Measurements from ENCODE around the gene LBHD2. TPM values are rescaled to one million over a fixed set of nuclear protein-coding genes. Genes with fewer than 3 reads are reported as not detected.
A peak's percentile ranks its signal among the peaks of the same experiment; 100 is the strongest.

The LBHD2 gene
- total RNA-seq, 2 donors from 2014 or later: not detected

DNA sequence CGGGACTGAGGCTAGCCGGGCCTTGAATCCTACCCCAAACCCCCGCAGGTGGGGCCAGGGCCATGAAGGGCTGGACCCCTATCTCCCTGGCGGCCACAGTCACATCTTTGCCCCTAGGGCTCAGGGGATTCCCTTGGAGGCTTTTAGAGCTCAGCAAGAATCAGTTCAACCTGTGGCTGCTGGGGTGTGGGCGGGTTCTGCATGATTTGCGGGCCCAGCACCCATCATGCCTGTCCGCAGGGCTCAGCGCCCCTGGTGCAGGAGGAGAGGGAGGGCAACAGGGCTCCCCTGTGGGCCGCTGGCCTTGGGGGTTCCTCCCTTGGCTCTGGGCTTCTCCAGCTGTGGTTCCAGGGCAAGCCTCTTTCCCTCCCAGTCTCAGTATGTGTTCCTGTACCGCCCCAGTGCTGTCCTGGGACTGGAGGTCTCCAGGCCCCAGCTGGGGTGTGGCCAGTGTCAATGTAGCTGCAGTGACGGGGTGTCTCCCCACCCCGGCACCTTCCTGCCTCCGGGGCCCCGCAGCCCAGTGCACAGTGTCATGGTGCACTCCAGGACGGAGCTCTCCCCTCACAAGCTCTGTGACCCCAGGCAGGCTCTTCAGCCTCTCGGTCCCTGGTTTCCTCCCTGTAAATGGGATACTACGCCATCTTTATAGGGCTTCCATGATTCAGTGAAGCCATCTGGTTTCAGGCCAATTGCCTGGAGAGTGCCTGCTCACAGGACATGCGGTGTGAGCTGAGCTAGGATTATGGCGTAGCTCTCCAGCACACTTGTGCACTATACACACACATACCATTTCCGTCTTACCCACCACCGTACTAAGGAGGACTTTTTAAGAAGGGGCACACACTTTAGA, 9.9 kb upstream of the LBHD2 start:
- 83% methylated on average over 14 to 21 of the region's 21 CpGs for WGBS, 2 experiments (ENCODE audit: insufficient coverage in 1 of 2, insufficient read length in 1 of 2)
- Histone ChIP-seq H3K4me3 (ENCODE audit: low read length) (no peak overlapping the region), H3K4me1 (ENCODE audit: control insufficient read depth, insufficient read depth, low read length) (no peaks in the 10 kb centered on the region), H3K27me3 (ENCODE audit: control insufficient read depth, insufficient read depth, low read length, poor library complexity, severe bottlenecking) (no peaks in the 10 kb centered on the region), H3K27ac (ENCODE audit: low read depth, low read length) (no peak overlapping the region), H3K9me3 (ENCODE audit: control insufficient read depth, low read length) (no peaks in the 10 kb centered on the region), H3K9ac (ENCODE audit: extremely low read depth, low read length, poor library complexity, severe bottlenecking) (no peak overlapping the region), H3K36me3 (ENCODE audit: control insufficient read depth, insufficient read depth, low read length) (no peaks in the 10 kb centered on the region)
- Mint-ChIP-seq H3K36me3 (ENCODE audit: low read depth) (no peaks in the 10 kb centered on the region), H3K4me3 (peak overlapping the region; percentile 46), H3K27me3 (ENCODE audit: insufficient read depth) (peaks cover 6% of the 10 kb centered on the region), H3K9me3 (no peaks in the 10 kb centered on the region), H3K27ac (no peak overlapping the region), H3K4me1 (no peaks in the 10 kb centered on the region)
- TF ChIP-seq, protein P1, sequence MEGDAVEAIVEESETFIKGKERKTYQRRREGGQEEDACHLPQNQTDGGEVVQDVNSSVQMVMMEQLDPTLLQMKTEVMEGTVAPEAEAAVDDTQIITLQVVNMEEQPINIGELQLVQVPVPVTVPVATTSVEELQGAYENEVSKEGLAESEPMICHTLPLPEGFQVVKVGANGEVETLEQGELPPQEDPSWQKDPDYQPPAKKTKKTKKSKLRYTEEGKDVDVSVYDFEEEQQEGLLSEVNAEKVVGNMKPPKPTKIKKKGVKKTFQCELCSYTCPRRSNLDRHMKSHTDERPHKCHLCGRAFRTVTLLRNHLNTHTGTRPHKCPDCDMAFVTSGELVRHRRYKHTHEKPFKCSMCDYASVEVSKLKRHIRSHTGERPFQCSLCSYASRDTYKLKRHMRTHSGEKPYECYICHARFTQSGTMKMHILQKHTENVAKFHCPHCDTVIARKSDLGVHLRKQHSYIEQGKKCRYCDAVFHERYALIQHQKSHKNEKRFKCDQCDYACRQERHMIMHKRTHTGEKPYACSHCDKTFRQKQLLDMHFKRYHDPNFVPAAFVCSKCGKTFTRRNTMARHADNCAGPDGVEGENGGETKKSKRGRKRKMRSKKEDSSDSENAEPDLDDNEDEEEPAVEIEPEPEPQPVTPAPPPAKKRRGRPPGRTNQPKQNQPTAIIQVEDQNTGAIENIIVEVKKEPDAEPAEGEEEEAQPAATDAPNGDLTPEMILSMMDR (conservative IDR thresholded peaks at IDR 0.05): no peak
- peak; percentile 50 for DNase-seq

DNA sequence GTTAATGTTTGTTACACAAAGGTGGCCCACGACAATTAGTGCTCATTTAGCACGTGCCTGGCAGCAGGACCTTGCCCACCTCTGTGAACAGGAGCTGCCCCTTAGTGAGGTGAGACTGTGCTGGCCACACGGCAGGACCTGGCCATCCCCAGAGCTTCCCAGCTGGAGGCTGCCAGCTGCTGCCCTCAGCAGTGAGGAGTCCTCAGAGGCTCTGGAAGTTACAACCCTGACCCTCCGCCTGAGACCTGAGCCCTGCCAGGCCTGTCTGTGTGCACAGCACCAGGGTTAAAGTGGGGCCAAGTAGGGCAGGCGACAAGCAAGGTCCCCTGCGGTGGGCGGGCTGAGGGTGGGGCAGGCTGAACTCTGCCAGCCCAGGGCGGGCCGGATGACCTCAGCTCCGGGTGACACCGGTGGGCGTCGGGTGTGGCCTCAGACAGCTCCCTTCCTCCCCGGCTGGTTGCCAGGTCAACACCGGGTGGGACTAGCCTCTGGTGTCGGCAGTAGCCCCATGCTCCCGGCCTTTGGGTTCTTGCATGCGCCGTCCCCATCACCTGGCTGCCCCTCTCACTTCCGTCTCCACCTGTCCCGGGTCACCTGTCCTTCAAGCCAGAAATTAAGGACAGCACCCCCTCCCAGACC, 9.2 kb upstream of the LBHD2 start:
- no peak overlapping the region for H3K9ac ChIP-seq (ENCODE audit: extremely low read depth, low read length, poor library complexity, severe bottlenecking)

DNA sequence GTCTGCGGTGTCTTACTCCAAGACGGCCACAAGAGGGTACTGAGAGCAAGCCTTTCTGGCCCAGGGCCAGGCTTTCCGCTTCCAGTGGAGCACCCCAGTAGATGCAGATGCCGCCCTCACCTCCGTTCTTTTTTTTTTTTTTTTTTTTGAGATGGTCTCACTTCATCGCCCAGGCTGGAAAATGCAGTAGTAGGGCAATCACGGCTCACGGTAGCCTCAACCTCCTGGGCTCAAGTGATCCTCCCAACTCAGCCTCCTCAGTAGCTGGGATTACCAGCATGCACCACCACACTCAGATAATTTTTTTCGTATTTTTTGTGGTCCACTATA, 5.6 kb upstream of the LBHD2 start:
- H3K27ac Mint-ChIP-seq: no peak overlapping the region
- TF ChIP-seq, protein P1 (conservative IDR thresholded peaks at IDR 0.05): peak; percentile 83
- Histone ChIP-seq H3K9ac (ENCODE audit: extremely low read depth, low read length, poor library complexity, severe bottlenecking) (no peak overlapping the region), H3K36me3 (ENCODE audit: control insufficient read depth, insufficient read depth, low read length) (no peaks in the 10 kb centered on the region), H3K27ac (ENCODE audit: low read depth, low read length) (no peak overlapping the region), H3K9me3 (ENCODE audit: control insufficient read depth, low read length) (no peaks in the 10 kb centered on the region), H3K4me1 (ENCODE audit: control insufficient read depth, insufficient read depth, low read length) (no peaks in the 10 kb centered on the region), H3K27me3 (ENCODE audit: control insufficient read depth, insufficient read depth, low read length, poor library complexity, severe bottlenecking) (peaks cover 39% of the 10 kb centered on the region), H3K4me3 (ENCODE audit: low read length) (no peak overlapping the region)
- H3K4me3 Mint-ChIP-seq: no peak overlapping the region
- H3K36me3 Mint-ChIP-seq (ENCODE audit: low read depth): no peaks in the 10 kb centered on the region
- no peaks in the 10 kb centered on the region for H3K9me3 Mint-ChIP-seq
- peaks cover 6% of the 10 kb centered on the region for H3K27me3 Mint-ChIP-seq (ENCODE audit: insufficient read depth)
- WGBS, 2 experiments (ENCODE audit: insufficient coverage in 1 of 2, insufficient read length in 1 of 2): 3 to 17% methylated on average over 3 to 9 of the region's 9 CpGs
- DNase-seq: peak; percentile 90
- H3K4me1 Mint-ChIP-seq: no peaks in the 10 kb centered on the region

More for the DNA sequence above, 9.2 kb upstream of the LBHD2 start:
- Mint-ChIP-seq H3K9me3 (no peaks in the 10 kb centered on the region), H3K27ac (no peak overlapping the region), H3K27me3 (ENCODE audit: insufficient read depth) (peaks cover 6% of the 10 kb centered on the region), H3K4me1 (no peaks in the 10 kb centered on the region), H3K36me3 (ENCODE audit: low read depth) (no peaks in the 10 kb centered on the region), H3K4me3 (peak overlapping the region; percentile 46)
- no peak overlapping the region for H3K4me3 ChIP-seq (ENCODE audit: low read length)
- TF ChIP-seq, protein P1 (conservative IDR thresholded peaks at IDR 0.05): no peak
- H3K27me3 ChIP-seq (ENCODE audit: control insufficient read depth, insufficient read depth, low read length, poor library complexity, severe bottlenecking): peaks cover 4% of the 10 kb centered on the region
- no peaks in the 10 kb centered on the region for H3K36me3 ChIP-seq (ENCODE audit: control insufficient read depth, insufficient read depth, low read length)
- no peaks in the 10 kb centered on the region for H3K9me3 ChIP-seq (ENCODE audit: control insufficient read depth, low read length)
- no peaks in the 10 kb centered on the region for H3K4me1 ChIP-seq (ENCODE audit: control insufficient read depth, insufficient read depth, low read length)
- peak; percentile 79 for DNase-seq
- 58 to 60% methylated on average over 16 to 21 of the region's 21 CpGs for WGBS, 2 experiments (ENCODE audit: insufficient coverage in 1 of 2, insufficient read length in 1 of 2)
- no peak overlapping the region for H3K27ac ChIP-seq (ENCODE audit: low read depth, low read length)

Data from endodermal cell (in vitro differentiated cells).